Smooth muscle cell (in vitro differentiated cells): ENCODE results near the gene RFX5. TPM values are rescaled to one million over a fixed set of nuclear protein-coding genes. Genes with fewer than 3 reads are reported as not detected.

ENCODE experiments used
- DNase-seq: peaks from one replicate; lab custom pipeline; 2025; ENCODE audit not compliant: unreplicated experiment; lab: John Stamatoyannopoulos, UW
- H2AFZ ChIP-seq: fragments of 200-600 bp; sonication (generic); 2 replicates; pipeline ENCODE4 v1.6.0; 2016; ENCODE audit warnings: antibody characterized with exemption, low read depth, mild to moderate bottlenecking
- H3F3A ChIP-seq: fragments of 200-600 bp; sonication (generic); 2 replicates; pipeline ENCODE4 v1.6.0; 2017; ENCODE audit warnings: antibody characterized with exemption, low read depth
- H3K27ac ChIP-seq: fragments of 200-600 bp; sonication (generic); 2 replicates; pipeline ENCODE4 v1.5.1; 2016; ENCODE audit warnings: low read depth, mild to moderate bottlenecking
- H3K27me3 ChIP-seq: fragments of 200-600 bp; sonication (generic); 2 replicates; pipeline ENCODE4 v1.6.1; 2016; ENCODE audit warnings: low read depth, mild to moderate bottlenecking
- H3K36me3 ChIP-seq: fragments of 200-600 bp; sonication (generic); 2 replicates; pipeline ENCODE4 v1.5.1; 2016; ENCODE audit warnings: low read depth
- H3K4me1 ChIP-seq: fragments of 200-600 bp; sonication (generic); 2 replicates; pipeline ENCODE4 v1.5.1; 2016; ENCODE audit warnings: low read depth
- H3K4me2 ChIP-seq: fragments of 200-600 bp; sonication (generic); 2 replicates; pipeline ENCODE4 v1.6.0; 2016; ENCODE audit warnings: mild to moderate bottlenecking
- H3K4me3 ChIP-seq: fragments of 200-600 bp; sonication (generic); 2 replicates; pipeline ENCODE4 v1.5.1; 2016; ENCODE audit warnings: mild to moderate bottlenecking
- H3K79me2 ChIP-seq: fragments of 200-600 bp; sonication (generic); 2 replicates; pipeline ENCODE4 v1.6.0; 2016; ENCODE audit warnings: low read depth, mild to moderate bottlenecking
- H3K9ac ChIP-seq: fragments of 200-600 bp; sonication (generic); 2 replicates; pipeline ENCODE4 v1.6.0; 2016; ENCODE audit warnings: low read depth
- H3K9me3 ChIP-seq: fragments of 200-600 bp; sonication (generic); replicated peaks from 2 replicates; pipeline ENCODE4 v1.5.1; 2016; ENCODE audit warnings: low read depth
- H4K20me1 ChIP-seq: fragments of 200-600 bp; sonication (generic); 2 replicates; pipeline ENCODE4 v1.6.0; 2016; ENCODE audit warnings: low read depth
- CTCF ChIP-seq: fragments of 200-600 bp; sonication (generic); IDR thresholded peaks from 2 replicates; pipeline ENCODE4 v1.5.1; 2017; ENCODE audit warnings: borderline replicate concordance, mild to moderate bottlenecking, antibody characterized with exemption; ENCODE audit not compliant: insufficient read depth, poor library complexity, severe bottlenecking
- WGBS: methylation state at CpG from one replicate; pipeline ENCODE4 v1.1.7; 2016; ENCODE audit warnings: low lambda C conversion rate; 5-methylcytosine and 5-hydroxymethylcytosine counted together
- polyA plus RNA-seq: library from polyadenylated mRNA; unstranded; fragments of >200 nt; fragmentation: Nextera tagmentation; extraction: Ambion mirVana; gene quantifications from 2 replicates; pipeline ENCODE4 v1.2.1, GENCODE V29; 2016
- total RNA-seq: library from RNA; depleted of rRNA; stranded (reverse); fragments of >200 nt; gene quantifications from 2 replicates; pipeline ENCODE4 v1.2.3, GENCODE V29; 2014

RFX5 gene
- total and polyA plus RNA-seq, 2 experiments from 2014 or later: 12.4 to 22.7 TPM

DNA sequence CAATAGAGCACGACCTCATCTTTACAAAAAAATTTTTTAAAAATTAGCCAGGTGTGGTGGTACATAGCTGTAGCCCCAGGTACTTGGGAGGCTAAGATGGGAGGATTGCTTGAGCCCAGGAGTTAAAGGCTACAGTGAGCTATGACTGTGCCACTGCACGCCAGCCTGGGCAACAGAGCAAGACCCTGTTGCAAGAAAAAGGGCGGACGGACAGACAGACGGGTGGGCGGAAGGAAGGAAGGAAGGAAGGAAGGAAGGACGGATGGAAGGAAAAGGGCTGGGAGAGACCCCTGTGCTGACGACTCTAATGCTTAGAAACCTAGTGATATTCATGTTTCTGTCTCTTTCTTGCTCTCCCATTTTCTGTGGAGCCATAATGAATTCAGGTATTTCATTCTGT is 34.2 kb downstream of the RFX5 start:
- H3F3A ChIP-seq: peaks cover 20% of the 10 kb centered on the region
- peak overlapping the region; percentile 95 for H3K9ac ChIP-seq
- no peak for DNase-seq
- H3K27ac ChIP-seq: peak overlapping the region; percentile 99
- no peaks in the 10 kb centered on the region for H3K9me3 ChIP-seq
- no peak overlapping the region for H3K4me3 ChIP-seq
- H2AFZ ChIP-seq: no peak overlapping the region
- no peaks in the 10 kb centered on the region for H3K27me3 ChIP-seq
- peak overlapping the region; percentile 72 for H3K4me2 ChIP-seq
- H3K36me3 ChIP-seq: no peaks in the 10 kb centered on the region
- 95% methylated on average over 8 of the region's 8 CpGs for WGBS
- peaks cover 33% of the 10 kb centered on the region for H3K4me1 ChIP-seq
- TF ChIP-seq CTCF: no peak
- peaks cover 26% of the 10 kb centered on the region for H4K20me1 ChIP-seq
- H3K79me2 ChIP-seq: peaks cover 13% of the 10 kb centered on the region

DNA sequence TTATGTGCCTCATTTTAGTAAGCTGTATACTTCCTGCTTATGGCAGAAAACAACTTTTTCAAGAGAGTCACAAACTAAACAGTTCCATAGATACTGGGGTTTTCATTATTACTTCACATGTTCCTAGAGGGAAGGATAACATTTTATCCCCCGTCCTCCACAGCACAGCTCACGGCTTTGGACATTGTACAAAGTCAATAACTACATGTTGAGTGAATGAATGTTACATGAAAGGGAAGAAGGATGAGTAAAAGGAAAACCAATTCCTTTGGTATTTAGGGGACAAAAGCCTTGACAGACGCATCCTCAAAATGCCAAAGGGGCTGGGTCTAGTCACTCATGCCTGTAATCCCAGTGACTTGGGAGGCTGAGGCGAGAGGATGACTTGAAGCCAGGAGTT is 34.6 kb downstream of the RFX5 start:
- WGBS: 45% methylated on average over 4 of the region's 4 CpGs
- no peak for TF ChIP-seq CTCF
- no peaks in the 10 kb centered on the region for H3K27me3 ChIP-seq
- peak overlapping the region; percentile 99 for H3K27ac ChIP-seq
- H3K79me2 ChIP-seq: peaks cover 10% of the 10 kb centered on the region
- H3K9me3 ChIP-seq: no peaks in the 10 kb centered on the region
- peaks cover 33% of the 10 kb centered on the region for H3K4me1 ChIP-seq
- no peak overlapping the region for H2AFZ ChIP-seq
- H3K36me3 ChIP-seq: no peaks in the 10 kb centered on the region
- H3F3A ChIP-seq: peaks cover 20% of the 10 kb centered on the region
- H3K9ac ChIP-seq: peak overlapping the region; percentile 95
- H3K4me3 ChIP-seq: no peak overlapping the region
- peak overlapping the region; percentile 72 for H3K4me2 ChIP-seq
- no peak for DNase-seq
- H4K20me1 ChIP-seq: peaks cover 26% of the 10 kb centered on the region

- H3K4me1 ChIP-seq: peaks cover 33% of the 10 kb centered on the region
Measured at GRCh38 chr1:151311589-151312331, 35.3 kb downstream of the RFX5 start.

More at GRCh38 chr1:151311589-151312331, 35.3 kb downstream of the RFX5 start:
- Histone ChIP-seq H3K9ac (peak overlapping the region; percentile 95), H3K4me3 (no peak overlapping the region), H3K36me3 (peaks cover 3% of the 10 kb centered on the region), H3K27ac (peak overlapping the region; percentile 99), H3K9me3 (no peaks in the 10 kb centered on the region), H3K79me2 (peaks cover 10% of the 10 kb centered on the region), H3K4me2 (peak overlapping the region; percentile 72), H4K20me1 (peaks cover 26% of the 10 kb centered on the region), H3K27me3 (no peaks in the 10 kb centered on the region), H3F3A (peaks cover 20% of the 10 kb centered on the region), H2AFZ (no peak overlapping the region)
- no peak for TF ChIP-seq CTCF
- DNase-seq: peak; percentile 45
- 10% methylated on average over 7 of the region's 7 CpGs for WGBS
